Measurements from ENCODE around the gene TIAM2. TPM values are rescaled to one million over a fixed set of nuclear protein-coding genes. Genes with fewer than 3 reads are reported as not detected.
"Not testable (repeated sequence)": the region's sequence is repeated elsewhere in the genome, so short reads cannot be mapped to it uniquely, and the experiment has no call there.

Gene TIAM2
- total and polyA plus RNA-seq, 8 donors: 2.0 to 9.2 (median 3.4) TPM

- intact Hi-C loops (cut with DNase I): no loop called here
- DNase-seq: no peak
These were observed 32.4 kb upstream of the TIAM2 start for GRCh38 chr6:154962753-154963152.

GRCh38 chr6:154966065-154966770 is 28.9 kb upstream of the TIAM2 start:
- H3K4me1 ChIP-seq; DNase-seq; intact Hi-C loops (cut with DNase I); FAIRE-seq; H3K4me3 ChIP-seq; ATAC-seq; H3K27me3 ChIP-seq; H3K36me3 ChIP-seq; H3K9me3 ChIP-seq; H3K27ac ChIP-seq: not testable (repeated sequence)
- 95 to 97% methylated on average over 24 to 43 of the region's 51 CpGs for WGBS, 2 donors

More at GRCh38 chr6:154962753-154963152, 32.4 kb upstream of the TIAM2 start:
- no peak for TF ChIP-seq CTCF (IDR thresholded peaks at IDR 0.05)
- Histone ChIP-seq H3K4me1 (no peaks in the 10 kb centered on the region), H3K4me3 (no peak overlapping the region), H3K27ac (no peak overlapping the region), H3K9me3 (no peaks in the 10 kb centered on the region), H3K27me3 (no peaks in the 10 kb centered on the region), H3K36me3 (no peaks in the 10 kb centered on the region)
- 94 to 96% methylated on average over 2 of the region's 2 CpGs for WGBS, 2 donors
- no peak for FAIRE-seq
- peak in 2 of 4 donors; percentile 72 to 82 for ATAC-seq

GRCh38 chr6:154969796-154970195 is 25.3 kb upstream of the TIAM2 start:
- no peaks in the 10 kb centered on the region for H3K27me3 ChIP-seq
- H3K4me1 ChIP-seq: no peaks in the 10 kb centered on the region
- H3K36me3 ChIP-seq: no peaks in the 10 kb centered on the region
- DNase-seq: no peak
- no peak overlapping the region for H3K4me3 ChIP-seq
- no peak for TF ChIP-seq CTCF (IDR thresholded peaks at IDR 0.05)
- intact Hi-C loops (cut with DNase I): no loop called here
- no peak overlapping the region for H3K27ac ChIP-seq
- no peak for ATAC-seq
- H3K9me3 ChIP-seq: no peaks in the 10 kb centered on the region
- FAIRE-seq: no peak
- WGBS, 2 donors: 74 to 77% methylated on average over 5 of the region's 5 CpGs

GRCh38 chr6:154974485-154975149 is 20.5 kb upstream of the TIAM2 start:
- H3K27ac ChIP-seq: no peak overlapping the region
- no peaks in the 10 kb centered on the region for H3K9me3 ChIP-seq
- ATAC-seq: no peak
- no peak for DNase-seq
- H3K27me3 ChIP-seq: no peaks in the 10 kb centered on the region
- H3K4me3 ChIP-seq: no peak overlapping the region
- TF ChIP-seq CTCF (IDR thresholded peaks at IDR 0.05): no peak
- intact Hi-C loops (cut with DNase I): no loop called here
- 85 to 91% methylated on average over 11 of the region's 11 CpGs for WGBS, 2 donors
- H3K36me3 ChIP-seq: no peaks in the 10 kb centered on the region
- H3K4me1 ChIP-seq: no peaks in the 10 kb centered on the region
- FAIRE-seq: no peak

GRCh38 chr6:154977588-154977987 is 17.5 kb upstream of the TIAM2 start:
- intact Hi-C loops (cut with DNase I): no loop called here
- no peak for TF ChIP-seq CTCF (IDR thresholded peaks at IDR 0.05)
- DNase-seq: no peak
- Histone ChIP-seq H3K9me3 (no peaks in the 10 kb centered on the region), H3K4me3 (no peak overlapping the region), H3K27ac (no peak overlapping the region), H3K27me3 (no peaks in the 10 kb centered on the region), H3K36me3 (no peaks in the 10 kb centered on the region), H3K4me1 (no peaks in the 10 kb centered on the region)
- WGBS, 2 donors: 90 to 93% methylated on average over 5 of the region's 5 CpGs
- no peak for ATAC-seq
- FAIRE-seq: no peak

All from pancreas (tissue), 10 donors.